Esophagus squamous epithelium (tissue), 5 donors: ENCODE results near the gene FGD1. TPM values are rescaled to one million over a fixed set of nuclear protein-coding genes. Genes with fewer than 3 reads are reported as not detected.

Source experiments
- DNase-seq: peaks from one replicate; lab custom pipeline; 2025; lab: John Stamatoyannopoulos, UW
- H3K27ac ChIP-seq, 4 donors: fragments of 200-600 bp; sonication (generic); one replicate each; pipeline ENCODE4 v1.5.1; 2016 to 2019; ENCODE audit warnings: mild to moderate bottlenecking in 1 of 4
- H3K27me3 ChIP-seq, 4 donors: fragments of 200-600 bp; sonication (generic); 1 replicate in 3 of 4; 2 replicates in 1 of 4; pipeline versions ENCODE4 v1.5.1 to v1.6.0; 2017 to 2021; ENCODE audit warnings: antibody characterized with exemption in 1 of 4
- H3K36me3 ChIP-seq, 3 donors: fragments of 200-600 bp; sonication (generic); one replicate each; pipeline ENCODE4 v1.5.1; 2016 to 2019
- H3K4me1 ChIP-seq, 3 donors: fragments of 200-600 bp; sonication (generic); one replicate each; pipeline ENCODE4 v1.5.1; 2017 to 2019
- H3K4me3 ChIP-seq, 4 donors: fragments of 200-600 bp; sonication (generic); 1 replicate in 3 of 4; 2 replicates in 1 of 4; pipeline ENCODE4 v1.5.1; 2016 to 2019; ENCODE audit warnings: mild to moderate bottlenecking in 2 of 4, moderate library complexity in 1 of 4
- H3K9me3 ChIP-seq, 3 donors: fragments of 200-600 bp; sonication (generic); one replicate each; pipeline ENCODE4 v1.5.1; 2016 to 2019
- CTCF ChIP-seq, 6 experiments: fragments of 450-650 bp in 4 of 6; fragments of 200-600 bp in 2 of 6; sonication (generic) in 2 of 6; IDR thresholded peaks; one replicate each; pipeline ENCODE4 v1.5.1; 2016 to 2019; ENCODE audit warnings: antibody characterized with exemption in 6 of 6, mild to moderate bottlenecking in 4 of 6, moderate library complexity in 4 of 6
- POLR2A ChIP-seq, 4 donors: fragments of 450-650 bp; IDR thresholded peaks; one replicate each; pipeline ENCODE4 v1.6.1; 2017; ENCODE audit warnings: antibody characterized with exemption in 4 of 4, mild to moderate bottlenecking in 4 of 4, moderate library complexity in 3 of 4
- WGBS, 2 donors: methylation state at CpG; one replicate each; pipeline ENCODE4 v1.1.5; 2018; 5-methylcytosine and 5-hydroxymethylcytosine counted together
- intact Hi-C: fragments of 100-400 bp; cut with DNase I; formaldehyde crosslinking; loops from one replicate; pipeline ENCODE4 v1.15.0; 2022
- total RNA-seq, 4 donors: library from RNA; depleted of rRNA; stranded (reverse); fragments of >200 nt; gene quantifications; one replicate each; pipeline ENCODE4 v1.1.0, GENCODE V29; 2016
- donor health status: DM: yes; HTN: yes; CAD: no.

The FGD1 gene
- total RNA-seq, 4 donors from 2014 or later, result 4.4 to 7.5 (median 5.5) TPM

GRCh38 chrX:54427837-54428424 is 68.1 kb downstream of the FGD1 start:
- 23 to 52% methylated on average over 2 of the region's 2 CpGs for WGBS, 2 donors
- no peaks in the 10 kb centered on the region for H3K27me3 ChIP-seq
- H3K4me3 ChIP-seq, result no peak overlapping the region
- no peaks in the 10 kb centered on the region for H3K36me3 ChIP-seq
- H3K9me3 ChIP-seq, result no peaks in the 10 kb centered on the region
- H3K4me1 ChIP-seq, result no peaks in the 10 kb centered on the region
- DNase-seq, result no peak
- intact Hi-C loops, result no loop called here
- H3K27ac ChIP-seq, result no peak overlapping the region
- no peak for TF ChIP-seq POLR2A (IDR thresholded peaks at IDR 0.05)
- TF ChIP-seq CTCF (IDR thresholded peaks at IDR 0.05), result no peak

DNA sequence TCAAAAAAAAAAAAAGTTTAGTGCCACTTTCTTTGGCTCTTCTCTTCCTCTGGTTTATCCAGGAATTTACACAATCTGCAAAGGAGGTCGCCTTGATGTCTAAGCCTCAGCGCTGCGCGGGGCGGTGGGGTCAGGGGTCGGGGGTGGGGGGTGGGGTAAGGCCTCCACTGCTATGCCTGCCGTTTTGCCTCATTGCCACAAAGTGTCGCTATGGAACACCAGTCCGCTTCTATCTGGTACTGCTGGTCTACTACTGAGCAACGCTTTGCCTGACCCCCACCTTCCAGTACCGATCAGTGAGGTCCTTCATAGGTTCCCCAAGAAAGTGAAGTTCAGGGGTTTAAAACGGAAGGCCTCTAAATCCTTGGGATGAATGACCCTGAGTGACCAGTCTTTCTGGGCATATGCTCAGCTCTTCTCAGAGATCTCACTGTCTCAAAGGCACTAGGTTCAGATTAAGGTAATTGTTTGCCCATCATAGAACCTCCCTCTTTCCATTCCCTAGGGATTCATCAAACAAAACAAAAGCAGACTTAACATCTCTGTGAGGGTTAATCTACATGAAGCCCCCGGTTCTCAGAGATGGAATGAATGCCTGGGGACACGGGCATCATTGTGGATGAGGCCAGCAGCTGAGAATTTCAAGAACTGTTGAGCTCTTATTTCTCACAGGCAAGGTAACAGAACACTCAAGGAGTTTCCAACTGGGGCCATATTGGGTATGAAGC is 72.7 kb downstream of the FGD1 start:
- WGBS, 2 donors, result 45 to 54% methylated on average over 2 to 14 of the region's 14 CpGs
- Histone ChIP-seq H3K27ac (no peak overlapping the region), H3K9me3 (no peaks in the 10 kb centered on the region), H3K4me3 (no peak overlapping the region), H3K36me3 (no peaks in the 10 kb centered on the region), H3K27me3 (no peaks in the 10 kb centered on the region), H3K4me1 (no peaks in the 10 kb centered on the region)
- TF ChIP-seq CTCF (IDR thresholded peaks at IDR 0.05), result no peak
- TF ChIP-seq POLR2A (IDR thresholded peaks at IDR 0.05), result no peak
- intact Hi-C loops, result no loop called here
- DNase-seq, result no peak

DNA sequence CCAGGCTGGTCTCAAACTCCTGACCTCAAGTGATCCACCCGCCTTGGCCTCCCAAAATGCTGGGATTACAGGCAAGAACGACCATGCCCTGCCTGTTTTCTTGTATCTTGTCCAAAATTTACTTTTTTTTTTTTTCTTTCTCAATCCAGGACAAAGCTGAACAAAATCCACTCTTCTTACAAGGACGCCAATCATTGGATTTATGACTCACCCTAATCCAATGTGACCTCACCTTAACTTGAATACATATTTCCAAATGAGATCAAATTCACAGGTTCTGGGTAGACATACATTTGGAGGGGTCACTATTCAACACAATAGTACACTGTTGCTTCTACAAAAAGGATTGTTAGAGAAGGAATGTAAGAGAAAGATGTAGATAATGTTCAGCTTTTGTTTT is 73.9 kb downstream of the FGD1 start:
- Histone ChIP-seq H3K4me1 (no peaks in the 10 kb centered on the region), H3K36me3 (no peaks in the 10 kb centered on the region), H3K27me3 (no peaks in the 10 kb centered on the region), H3K4me3 (no peak overlapping the region), H3K27ac (no peak overlapping the region), H3K9me3 (no peaks in the 10 kb centered on the region)
- WGBS, 2 donors, result 53 to 56% methylated on average over 3 of the region's 3 CpGs
- intact Hi-C loops, result no loop called here
- no peak for DNase-seq
- TF ChIP-seq CTCF (IDR thresholded peaks at IDR 0.05) (no peak), POLR2A (IDR thresholded peaks at IDR 0.05) (no peak)

DNA sequence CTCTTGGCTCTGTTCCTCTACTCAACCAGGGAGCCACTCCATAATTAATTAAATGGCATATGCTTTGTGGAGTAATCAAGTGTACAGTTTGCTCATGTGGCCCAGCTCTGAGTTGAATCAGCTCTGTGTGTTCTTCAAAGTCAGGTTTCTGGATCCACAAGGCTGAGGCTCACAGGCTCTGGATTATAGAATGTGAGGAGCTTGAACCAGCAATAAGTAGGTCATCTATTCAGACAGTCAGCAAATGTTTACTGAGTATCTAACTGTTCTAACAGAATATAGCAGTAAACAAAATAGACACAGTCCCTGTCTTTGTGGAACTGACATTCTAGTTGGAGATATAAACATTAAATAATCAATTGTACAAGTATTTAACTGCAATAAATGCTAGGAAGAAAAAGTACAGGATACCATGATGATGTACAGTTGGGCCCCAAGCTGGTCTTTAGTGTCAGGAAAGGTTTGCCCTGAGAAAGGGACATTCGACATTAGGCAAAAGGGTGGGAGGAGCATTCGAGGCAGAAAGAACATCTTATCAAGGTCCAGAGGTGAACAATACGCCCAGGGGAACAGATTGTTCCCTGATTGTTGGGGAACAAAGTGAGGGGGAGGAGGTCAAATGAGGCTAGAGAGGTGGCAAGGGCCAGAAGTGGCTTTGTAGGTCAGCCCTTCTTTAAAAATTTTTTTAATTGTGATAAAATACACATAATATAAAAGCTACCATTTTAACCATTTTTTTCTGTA is 76.3 kb downstream of the FGD1 start:
- no peaks in the 10 kb centered on the region for H3K4me1 ChIP-seq
- DNase-seq, result no peak
- no peaks in the 10 kb centered on the region for H3K36me3 ChIP-seq
- H3K27ac ChIP-seq, result no peak overlapping the region
- H3K9me3 ChIP-seq, result no peaks in the 10 kb centered on the region
- TF ChIP-seq CTCF (IDR thresholded peaks at IDR 0.05) (no peak), POLR2A (IDR thresholded peaks at IDR 0.05) (no peak)
- no peaks in the 10 kb centered on the region for H3K27me3 ChIP-seq
- WGBS, 2 donors, result 35 to 52% methylated on average over 3 of the region's 3 CpGs
- intact Hi-C loops, result no loop called here
- H3K4me3 ChIP-seq, result no peak overlapping the region

DNA sequence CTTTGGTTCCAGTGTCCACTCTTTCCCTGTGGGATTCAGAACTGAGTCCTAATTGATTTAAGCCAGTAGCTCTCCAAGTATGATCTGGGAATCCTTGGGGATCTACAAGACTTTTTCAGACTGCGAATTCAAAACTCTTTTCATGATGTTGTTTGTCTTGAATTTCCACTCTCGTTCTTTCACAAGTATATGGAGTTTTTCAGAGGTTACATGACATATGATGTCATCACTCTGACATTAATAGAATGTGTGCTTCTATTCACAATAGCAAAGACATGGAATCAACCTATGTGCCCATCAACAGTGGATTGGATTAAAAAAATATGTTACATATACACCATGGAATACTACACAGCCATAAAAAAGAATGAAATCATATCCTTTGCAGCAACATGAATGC is 79.1 kb downstream of the FGD1 start:
- Histone ChIP-seq H3K36me3 (no peaks in the 10 kb centered on the region), H3K4me1 (no peaks in the 10 kb centered on the region), H3K9me3 (no peaks in the 10 kb centered on the region), H3K27me3 (no peaks in the 10 kb centered on the region), H3K4me3 (no peak overlapping the region), H3K27ac (no peak overlapping the region)
- no peak for DNase-seq
- intact Hi-C loops, result no loop called here
- 51 to 71% methylated on average over 2 of the region's 2 CpGs for WGBS, 2 donors
- TF ChIP-seq CTCF (IDR thresholded peaks at IDR 0.05), result no peak
- no peak for TF ChIP-seq POLR2A (IDR thresholded peaks at IDR 0.05)
